Mesenchymal stem cell (in vitro differentiated cells and primary cell): Measurements from ENCODE around the gene FAM222A.

ENCODE experiments used
- DNase-seq: peaks from one replicate; pipeline ENCODE4 v3.0.0-alpha.2; 2013
- H2AFZ ChIP-seq: one replicate; pipeline ENCODE4 v1.6.1; 2013; ENCODE audit warnings: low read depth, mild to moderate bottlenecking, control low read depth, inconsistent platforms, low read length, moderate library complexity
- H2AK5ac ChIP-seq: 2 replicates; pipeline ENCODE4 v1.6.1; 2013; ENCODE audit warnings: low read length, moderate library complexity, mild to moderate bottlenecking, inconsistent platforms; ENCODE audit not compliant: severe bottlenecking
- H2BK120ac ChIP-seq: one replicate; pipeline ENCODE4 v1.6.1; 2013; ENCODE audit warnings: low read depth, mild to moderate bottlenecking, inconsistent platforms, low read length, moderate library complexity
- H2BK12ac ChIP-seq, 2 experiments: one replicate each; pipeline ENCODE4 v1.6.1; 2013; ENCODE audit warnings: inconsistent platforms in 2 of 2, low read length in 2 of 2, mild to moderate bottlenecking in 2 of 2, moderate library complexity in 2 of 2, control low read depth in 1 of 2
- H2BK15ac ChIP-seq: one replicate; pipeline ENCODE4 v1.6.1; 2013; ENCODE audit warnings: mild to moderate bottlenecking, low read depth, inconsistent platforms; ENCODE audit not compliant: poor library complexity, severe bottlenecking
- H2BK5ac ChIP-seq: 2 replicates; pipeline ENCODE4 v1.6.1; 2013; ENCODE audit warnings: low read depth, mild to moderate bottlenecking, low read length, control low read depth, inconsistent platforms; ENCODE audit not compliant: poor library complexity, severe bottlenecking
- H3K14ac ChIP-seq, 2 experiments: one replicate each; pipeline ENCODE4 v1.6.1; 2013; ENCODE audit warnings: inconsistent platforms in 2 of 2, low read length in 2 of 2, control low read depth in 1 of 2, mild to moderate bottlenecking in 1 of 2, moderate library complexity in 1 of 2
- H3K18ac ChIP-seq, 2 experiments: one replicate each; pipeline ENCODE4 v1.6.1; 2013; ENCODE audit warnings: inconsistent platforms in 2 of 2, low read length in 2 of 2, control low read depth in 1 of 2, low read depth in 1 of 2, mild to moderate bottlenecking in 1 of 2
- H3K23ac ChIP-seq, 2 experiments: one replicate each; pipeline ENCODE4 v1.6.1; 2013; ENCODE audit warnings: inconsistent platforms in 2 of 2, low read length in 2 of 2, mild to moderate bottlenecking in 2 of 2, moderate library complexity in 2 of 2, control low read depth in 1 of 2
- H3K27ac ChIP-seq: 2 replicates; pipeline ENCODE4 v1.5.1; 2013; ENCODE audit warnings: mild to moderate bottlenecking, moderate library complexity, low read length, control low read depth, inconsistent platforms; ENCODE audit not compliant: poor library complexity, severe bottlenecking
- H3K27me3 ChIP-seq, 2 experiments: 2 replicates each; pipeline versions ENCODE4 v1.6.1 to v1.7.0; 2013; ENCODE audit warnings: low read length in 2 of 2, mild to moderate bottlenecking in 2 of 2, moderate library complexity in 2 of 2, control low read depth in 1 of 2, inconsistent platforms in 1 of 2; ENCODE audit not compliant: control insufficient read depth in 1 of 2, insufficient read depth in 1 of 2
- H3K36me3 ChIP-seq, 2 experiments: 2 replicates each; pipeline versions ENCODE4 v1.6.1 to v1.7.0; 2013; ENCODE audit warnings: low read length in 2 of 2, control low read depth in 1 of 2, inconsistent platforms in 1 of 2, low read depth in 1 of 2, mild to moderate bottlenecking in 1 of 2; ENCODE audit not compliant: insufficient read depth in 2 of 2, control insufficient read depth in 1 of 2
- H3K4ac ChIP-seq, 2 experiments: one replicate each; pipeline ENCODE4 v1.6.1; 2013; ENCODE audit warnings: inconsistent platforms in 2 of 2, low read length in 2 of 2, mild to moderate bottlenecking in 2 of 2, moderate library complexity in 2 of 2, control low read depth in 1 of 2, low read depth in 1 of 2
- H3K4me1 ChIP-seq: 2 replicates; pipeline ENCODE4 v1.6.1; 2013; ENCODE audit warnings: low read depth, low read length, control low read depth; ENCODE audit not compliant: control insufficient read depth, insufficient read depth
- H3K4me2 ChIP-seq: 2 replicates; pipeline ENCODE4 v1.6.1; 2013; ENCODE audit warnings: low read length, mild to moderate bottlenecking, inconsistent platforms; ENCODE audit not compliant: poor library complexity, severe bottlenecking
- H3K4me3 ChIP-seq, 2 experiments: 2 replicates each; pipeline versions ENCODE4 v1.5.1 to v1.7.0; 2013; ENCODE audit warnings: low read length in 2 of 2, mild to moderate bottlenecking in 2 of 2, control low read depth in 1 of 2, low read depth in 1 of 2; ENCODE audit not compliant: insufficient read depth in 1 of 2
- H3K79me1 ChIP-seq: replicated peaks from 2 replicates; pipeline ENCODE4 v1.6.1; 2013; ENCODE audit warnings: mild to moderate bottlenecking, control low read depth, low read length, inconsistent platforms; ENCODE audit not compliant: poor library complexity, severe bottlenecking
- H3K9ac ChIP-seq: 2 replicates; pipeline ENCODE4 v1.7.0; 2013; ENCODE audit warnings: mild to moderate bottlenecking, low read length, moderate library complexity
- H3K9me3 ChIP-seq: 2 replicates; pipeline ENCODE4 v1.7.0; 2013; ENCODE audit warnings: mild to moderate bottlenecking, low read length; ENCODE audit not compliant: control insufficient read depth
- H4K8ac ChIP-seq: one replicate; pipeline ENCODE4 v1.6.1; 2013; ENCODE audit warnings: inconsistent platforms, mild to moderate bottlenecking, low read length, moderate library complexity
- H4K91ac ChIP-seq: one replicate; pipeline ENCODE4 v1.6.1; 2013; ENCODE audit warnings: mild to moderate bottlenecking, low read length, inconsistent platforms
- WGBS: methylation state at CpG from one replicate; pipeline ENCODE4 v1.1.7; 2013; ENCODE audit warnings: mixed read lengths; 5-methylcytosine and 5-hydroxymethylcytosine counted together

FAM222A gene

GRCh38 chr12:109722721-109723094 lies 9.1 kb downstream of the FAM222A start:
- Histone ChIP-seq H2BK120ac (no peak overlapping the region), H3K4me2 (no peak overlapping the region), H2AK5ac (no peak overlapping the region), H2BK5ac (no peak overlapping the region), H3K27me3 (peaks cover 41 to 79% of the 10 kb centered on the region in 2 experiments), H3K9me3 (no peaks in the 10 kb centered on the region), H3K36me3 (no peaks in the 10 kb centered on the region), H4K8ac (no peak overlapping the region), H3K4me3 (no peak overlapping the region), H4K91ac (no peak overlapping the region), H3K27ac (no peak overlapping the region), H3K14ac (no peak overlapping the region), H2BK15ac (no peak overlapping the region), H3K4ac (no peak overlapping the region), H3K4me1 (peaks cover 10% of the 10 kb centered on the region), H2AFZ (no peak overlapping the region), H3K79me1 (no peaks in the 10 kb centered on the region), H3K9ac (no peak overlapping the region), H3K18ac (no peak overlapping the region), H2BK12ac (no peak overlapping the region), H3K23ac (no peak overlapping the region)
- DNase-seq = no peak
- 87% methylated on average over 9 of the region's 9 CpGs for WGBS

- Histone ChIP-seq H2BK120ac (no peak overlapping the region), H3K4me2 (no peak overlapping the region), H2AK5ac (no peak overlapping the region), H3K36me3 (no peaks in the 10 kb centered on the region), H2BK12ac (no peak overlapping the region), H3K14ac (no peak overlapping the region), H2BK15ac (no peak overlapping the region), H3K27me3 (peaks cover 41 to 81% of the 10 kb centered on the region in 2 experiments), H3K9me3 (no peaks in the 10 kb centered on the region), H4K91ac (no peak overlapping the region), H3K4me1 (peaks cover 9% of the 10 kb centered on the region), H3K23ac (no peak overlapping the region), H3K27ac (no peak overlapping the region), H3K79me1 (no peaks in the 10 kb centered on the region), H3K4ac (no peak overlapping the region), H3K4me3 (no peak overlapping the region), H2BK5ac (no peak overlapping the region), H3K18ac (no peak overlapping the region), H2AFZ (no peak overlapping the region), H4K8ac (no peak overlapping the region), H3K9ac (no peak overlapping the region)
- no peak for DNase-seq
- WGBS = 88% methylated on average over 13 of the region's 13 CpGs
Measured at GRCh38 chr12:109723311-109723881, 9.8 kb downstream of the FAM222A start.

GRCh38 chr12:109724321-109724892 lies 10.8 kb downstream of the FAM222A start:
- H3K4me2 ChIP-seq = no peak overlapping the region
- no peak overlapping the region for H3K14ac ChIP-seq
- H3K23ac ChIP-seq = no peak overlapping the region
- H2BK15ac ChIP-seq = no peak overlapping the region
- no peak overlapping the region for H2AK5ac ChIP-seq
- no peak overlapping the region for H2BK120ac ChIP-seq
- H3K27me3 ChIP-seq = peaks cover 35 to 75% of the 10 kb centered on the region in 2 experiments
- H3K36me3 ChIP-seq = no peaks in the 10 kb centered on the region
- no peak overlapping the region for H3K4ac ChIP-seq
- no peak overlapping the region for H3K27ac ChIP-seq
- no peak overlapping the region for H4K8ac ChIP-seq
- 92% methylated on average over 14 of the region's 14 CpGs for WGBS
- no peak overlapping the region for H3K18ac ChIP-seq
- no peak overlapping the region for H2BK5ac ChIP-seq
- no peaks in the 10 kb centered on the region for H3K9me3 ChIP-seq
- no peak overlapping the region for H4K91ac ChIP-seq
- no peaks in the 10 kb centered on the region for H3K79me1 ChIP-seq
- H3K4me1 ChIP-seq = peaks cover 8% of the 10 kb centered on the region
- no peak overlapping the region for H3K4me3 ChIP-seq
- H2AFZ ChIP-seq = no peak overlapping the region
- no peak for DNase-seq
- H2BK12ac ChIP-seq = no peak overlapping the region
- H3K9ac ChIP-seq = no peak overlapping the region

GRCh38 chr12:109725321-109726105 lies 11.9 kb downstream of the FAM222A start:
- Histone ChIP-seq H3K27me3 (peaks cover 27 to 71% of the 10 kb centered on the region in 2 experiments), H2BK15ac (no peak overlapping the region), H2BK120ac (no peak overlapping the region), H3K4me3 (no peak overlapping the region), H2AFZ (no peak overlapping the region), H2BK5ac (no peak overlapping the region), H3K23ac (no peak overlapping the region), H3K9me3 (no peaks in the 10 kb centered on the region), H2AK5ac (no peak overlapping the region), H3K4ac (no peak overlapping the region), H3K18ac (no peak overlapping the region), H3K79me1 (no peaks in the 10 kb centered on the region), H3K27ac (no peak overlapping the region), H2BK12ac (no peak overlapping the region), H3K9ac (no peak overlapping the region), H3K4me2 (no peak overlapping the region), H3K4me1 (peaks cover 2% of the 10 kb centered on the region), H3K36me3 (no peaks in the 10 kb centered on the region), H4K91ac (no peak overlapping the region), H4K8ac (no peak overlapping the region), H3K14ac (no peak overlapping the region)
- WGBS = 84% methylated on average over 23 of the region's 24 CpGs
- no peak for DNase-seq
